GM12878 (cell line): ENCODE measurements around the gene PLXNB3. TPM values are rescaled to one million over a fixed set of nuclear protein-coding genes. Genes with fewer than 3 reads are reported as not detected.

Experiments
- ATAC-seq: fragments of 200-7000 bp; cut with Tn5 transposase; 3 replicates; pipeline ENCODE4 v1.9.1; 2020; ENCODE audit warnings: mild to moderate bottlenecking, moderate library complexity
- BruUV-seq: library from RNA; stranded (reverse); fragments of 400-500 nt; replicated peaks from 2 replicates; lab custom pipeline; 2021; lab: Mats Ljungman, UMichigan
- CTCF ChIA-PET: fragments of 300-600 bp; sonication (Branson Sonifier 250); formaldehyde crosslinking; extraction: SDS; loops from one replicate; lab custom pipeline; 2021; ENCODE audit warnings: inconsistent platforms; lab: Yijun Ruan, JAX
- POLR2A ChIA-PET: fragments of 350-600 bp; formaldehyde crosslinking; extraction: SDS; loops from one replicate; lab custom pipeline; 2021; ENCODE audit warnings: inconsistent platforms; lab: Charles Lee
- RAD21 ChIA-PET: fragments of 300-600 bp; sonication (Branson Sonifier 250); formaldehyde crosslinking; loops from one replicate; lab custom pipeline; 2023; ENCODE audit warnings: antibody characterized with exemption; ENCODE audit not compliant: unreplicated experiment; lab: Charles Lee
- SMC1A ChIA-PET: fragments of 300-600 bp; sonication (Branson Sonifier 250); formaldehyde crosslinking; loops from one replicate; lab custom pipeline; 2023; ENCODE audit not compliant: unreplicated experiment, uncharacterized antibody; lab: Charles Lee
- DNase-seq: peaks from one replicate; pipeline ENCODE4 v3.0.0-alpha.2; 2011; ENCODE audit warnings: low read depth, low spot score
- FAIRE-seq: peaks from 3 replicates; lab custom pipeline; 2011; peaks lifted over from hg19 to GRCh38; lab: Jason Lieb, UNC
- H2AFZ ChIP-seq: 2 replicates; pipeline ENCODE4 v1.6.0; 2011; ENCODE audit warnings: low read depth, low read length, control low read depth; ENCODE audit not compliant: control insufficient read depth
- H3K27ac ChIP-seq: 2 replicates; pipeline ENCODE4 v1.5.1; 2011; ENCODE audit warnings: control low read depth; ENCODE audit not compliant: control insufficient read depth, insufficient read depth
- H3K27me3 ChIP-seq, 2 experiments: replicated peaks in 1 of 2; 2 replicates each; pipeline versions ENCODE4 v1.6.0 to v1.6.1; 2011; ENCODE audit warnings: low read length in 1 of 2; ENCODE audit not compliant: control insufficient read depth in 2 of 2, insufficient read depth in 2 of 2
- H3K36me3 ChIP-seq, 2 experiments: 2 replicates each; pipeline ENCODE4 v1.5.1; 2011; ENCODE audit warnings: low read length in 1 of 2; ENCODE audit not compliant: control insufficient read depth in 2 of 2, insufficient read depth in 2 of 2
- H3K4me1 ChIP-seq: 2 replicates; pipeline ENCODE4 v1.6.1; 2011; ENCODE audit warnings: mild to moderate bottlenecking, low read length, moderate library complexity, mixed read lengths; ENCODE audit not compliant: control insufficient read depth, insufficient read depth
- H3K4me2 ChIP-seq: 2 replicates; pipeline ENCODE4 v1.6.0; 2011; ENCODE audit warnings: control low read depth; ENCODE audit not compliant: control insufficient read depth, insufficient read depth
- H3K4me3 ChIP-seq: fragments of 200-600 bp; sonication (generic); 2 replicates; pipeline ENCODE4 v1.5.1; 2016
- H3K79me2 ChIP-seq: 2 replicates; pipeline ENCODE4 v1.6.0; 2011; ENCODE audit warnings: low read length; ENCODE audit not compliant: control insufficient read depth, insufficient read depth
- H3K9ac ChIP-seq: 2 replicates; pipeline ENCODE4 v1.8.0; 2011; ENCODE audit warnings: low read length, control low read depth, mixed read lengths; ENCODE audit not compliant: control insufficient read depth, insufficient read depth
- H3K9me3 ChIP-seq: replicated peaks from 3 replicates; pipeline ENCODE4 v1.5.1; 2011; ENCODE audit warnings: mild to moderate bottlenecking, low read length; ENCODE audit not compliant: control insufficient read depth, insufficient read depth
- H4K20me1 ChIP-seq: 2 replicates; pipeline ENCODE4 v1.6.0; 2011; ENCODE audit not compliant: control insufficient read depth, insufficient read depth
- BACH1 ChIP-seq: fragments of 450-650 bp; IDR thresholded peaks from 2 replicates; pipeline ENCODE4 v1.6.1; 2017; ENCODE audit warnings: mild to moderate bottlenecking, borderline replicate concordance
- BCLAF1 ChIP-seq: fragments of 450-650 bp; IDR thresholded peaks from 2 replicates; pipeline ENCODE4 v1.6.1; 2017; ENCODE audit warnings: antibody characterized with exemption, mild to moderate bottlenecking, moderate library complexity
- BRCA1 ChIP-seq: IDR thresholded peaks from 2 replicates; pipeline ENCODE4 v1.6.1; 2011; ENCODE audit warnings: low read depth, low read length, improper control_type of control experiment
- CHD1 ChIP-seq: IDR thresholded peaks from 2 replicates; pipeline ENCODE4 v1.6.1; 2012; ENCODE audit warnings: low read depth, low read length, improper control_type of control experiment
- CHD4 ChIP-seq: fragments of 200-600 bp; sonication (generic); IDR thresholded peaks from 2 replicates; pipeline ENCODE4 v1.6.1; 2016; ENCODE audit warnings: mild to moderate bottlenecking
- ETV6 ChIP-seq, 2 experiments: fragments of 450-650 bp in 1 of 2; IDR thresholded peaks in 1 of 2; conservative IDR thresholded peaks in 1 of 2; 2 replicates each; pipeline ENCODE4 v1.6.1; 2014; ENCODE audit warnings: antibody characterized with exemption in 1 of 2, borderline replicate concordance in 1 of 2, low read depth in 1 of 2, mild to moderate bottlenecking in 1 of 2, moderate library complexity in 1 of 2
- FOXM1 ChIP-seq: IDR thresholded peaks from 2 replicates; pipeline ENCODE4 v1.6.1; 2012; ENCODE audit warnings: low read depth, mild to moderate bottlenecking, inconsistent platforms, low read length, moderate library complexity
- GABPA ChIP-seq: IDR thresholded peaks from 2 replicates; pipeline ENCODE4 v1.6.1; 2014; ENCODE audit warnings: antibody characterized with exemption, low read depth, mild to moderate bottlenecking, inconsistent platforms
- MEF2A ChIP-seq: IDR thresholded peaks from 2 replicates; pipeline ENCODE4 v1.6.1; 2011; ENCODE audit warnings: low read depth, mild to moderate bottlenecking, low read length, moderate library complexity; ENCODE audit not compliant: insufficient read depth
- RUNX3 ChIP-seq: IDR thresholded peaks from 2 replicates; pipeline ENCODE4 v1.6.1; 2012; ENCODE audit warnings: low read length, inconsistent platforms
- SMAD5 ChIP-seq: IDR thresholded peaks from 2 replicates; pipeline ENCODE4 v1.6.1; 2016; ENCODE audit warnings: antibody characterized with exemption, low read depth
- STAT1 ChIP-seq: fragments of 450-650 bp; conservative IDR thresholded peaks from 2 replicates; pipeline ENCODE4 v1.6.1; 2014; ENCODE audit warnings: antibody characterized with exemption, mild to moderate bottlenecking
- SUZ12 ChIP-seq: fragments of 200-600 bp; sonication (generic); IDR thresholded peaks from one replicate; pipeline ENCODE4 v1.6.1; 2018; ENCODE audit warnings: antibody characterized with exemption, mild to moderate bottlenecking; ENCODE audit not compliant: unreplicated experiment
- ZNF217 ChIP-seq: fragments of 450-650 bp; IDR thresholded peaks from 2 replicates; pipeline ENCODE4 v1.6.1; 2017; ENCODE audit warnings: antibody characterized with exemption, mild to moderate bottlenecking
- WGBS: methylation state at CpG from one replicate; pipeline ENCODE4 v1.1.6; 2016; ENCODE audit warnings: low lambda C conversion rate; ENCODE audit not compliant: insufficient replicate concordance, insufficient coverage; ENCODE audit errors: missing lambda C conversion rate; 5-methylcytosine and 5-hydroxymethylcytosine counted together
- in situ Hi-C: fragments of 300-500 bp; cut with MboI; formaldehyde crosslinking; loops from 9 replicates; pipeline ENCODE4 v1.14.3; 2018; ENCODE audit warnings: mixed read lengths
- intact Hi-C: fragments of 100-400 bp; cut with micrococcal nuclease; formaldehyde crosslinking; loops from one replicate; pipeline ENCODE4 v1.14.2; 2022; ENCODE audit not compliant: unreplicated experiment
- polyA plus RNA-seq, 11 experiments: library from polyadenylated mRNA; depleted of rRNA in 4 of 11; unstranded in 6 of 11; stranded (reverse) in 5 of 11; fragments of >200 nt; fragmentation: Nextera tagmentation in 4 of 11; fragmentation: Illumina TruSeq in 1 of 11; extraction: Ambion mirVana in 4 of 11; extraction: Trizol in 1 of 11; gene quantifications; 1 replicate in 1 of 11; 2 replicates in 10 of 11; pipeline versions ENCODE4 v1.2.1 to v1.2.3, GENCODE V29; 2011 to 2016; ENCODE audit warnings: inconsistent platforms in 2 of 11, missing spikeins in 2 of 11, low read depth in 1 of 11
- total RNA-seq, 4 experiments: library from RNA; depleted of rRNA in 3 of 4; stranded (reverse); fragments of >200 nt in 3 of 4; fragmentation: Illumina TruSeq in 1 of 4; extraction: Trizol in 1 of 4; gene quantifications; 2 replicates each; pipeline versions ENCODE4 v1.2.1 to v1.2.3, GENCODE V29; 2013 to 2021
- TF ChIP-seq, protein P1 (sequence below): fragments of 450-650 bp; IDR thresholded peaks from 2 replicates; pipeline ENCODE4 v1.6.1; 2017; ENCODE audit warnings: mild to moderate bottlenecking, moderate library complexity

Gene PLXNB3
- total and polyA plus RNA-seq, 10 of the 15 experiments (the other 5 are each of a cell fraction or from before 2014, with no cell fraction given), result 0.06 to 0.68 (median 0.19) TPM; not detected in 4

DNA sequence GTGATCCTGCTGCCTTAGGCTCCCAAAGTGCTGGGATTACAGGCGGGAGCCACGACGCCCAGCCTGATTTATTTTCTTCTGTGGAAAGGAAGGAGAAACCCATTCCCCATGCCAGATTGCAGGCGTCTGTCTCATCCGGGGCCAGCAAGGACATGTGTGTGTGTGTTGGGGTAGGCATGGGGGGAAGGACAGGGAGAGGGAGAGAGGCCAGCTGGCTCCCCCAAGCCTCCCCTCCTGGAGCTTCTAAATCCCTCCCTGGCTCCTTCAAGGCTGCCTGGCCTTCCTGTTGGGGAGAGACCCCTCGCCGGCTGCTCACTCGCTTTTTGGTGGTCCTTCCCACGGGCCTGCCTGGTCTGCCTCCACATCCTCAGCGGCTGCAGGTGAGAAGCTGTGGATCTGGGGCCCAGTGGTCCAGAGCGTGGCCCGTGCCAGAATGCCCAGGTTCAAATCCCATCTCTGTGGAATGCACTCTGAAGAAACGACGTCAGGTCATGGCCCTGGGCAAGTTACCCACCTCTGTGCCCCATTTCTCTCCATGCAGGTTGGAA, 1.3 kb upstream of the PLXNB3 start (continued):
- TF ChIP-seq, protein P1, sequence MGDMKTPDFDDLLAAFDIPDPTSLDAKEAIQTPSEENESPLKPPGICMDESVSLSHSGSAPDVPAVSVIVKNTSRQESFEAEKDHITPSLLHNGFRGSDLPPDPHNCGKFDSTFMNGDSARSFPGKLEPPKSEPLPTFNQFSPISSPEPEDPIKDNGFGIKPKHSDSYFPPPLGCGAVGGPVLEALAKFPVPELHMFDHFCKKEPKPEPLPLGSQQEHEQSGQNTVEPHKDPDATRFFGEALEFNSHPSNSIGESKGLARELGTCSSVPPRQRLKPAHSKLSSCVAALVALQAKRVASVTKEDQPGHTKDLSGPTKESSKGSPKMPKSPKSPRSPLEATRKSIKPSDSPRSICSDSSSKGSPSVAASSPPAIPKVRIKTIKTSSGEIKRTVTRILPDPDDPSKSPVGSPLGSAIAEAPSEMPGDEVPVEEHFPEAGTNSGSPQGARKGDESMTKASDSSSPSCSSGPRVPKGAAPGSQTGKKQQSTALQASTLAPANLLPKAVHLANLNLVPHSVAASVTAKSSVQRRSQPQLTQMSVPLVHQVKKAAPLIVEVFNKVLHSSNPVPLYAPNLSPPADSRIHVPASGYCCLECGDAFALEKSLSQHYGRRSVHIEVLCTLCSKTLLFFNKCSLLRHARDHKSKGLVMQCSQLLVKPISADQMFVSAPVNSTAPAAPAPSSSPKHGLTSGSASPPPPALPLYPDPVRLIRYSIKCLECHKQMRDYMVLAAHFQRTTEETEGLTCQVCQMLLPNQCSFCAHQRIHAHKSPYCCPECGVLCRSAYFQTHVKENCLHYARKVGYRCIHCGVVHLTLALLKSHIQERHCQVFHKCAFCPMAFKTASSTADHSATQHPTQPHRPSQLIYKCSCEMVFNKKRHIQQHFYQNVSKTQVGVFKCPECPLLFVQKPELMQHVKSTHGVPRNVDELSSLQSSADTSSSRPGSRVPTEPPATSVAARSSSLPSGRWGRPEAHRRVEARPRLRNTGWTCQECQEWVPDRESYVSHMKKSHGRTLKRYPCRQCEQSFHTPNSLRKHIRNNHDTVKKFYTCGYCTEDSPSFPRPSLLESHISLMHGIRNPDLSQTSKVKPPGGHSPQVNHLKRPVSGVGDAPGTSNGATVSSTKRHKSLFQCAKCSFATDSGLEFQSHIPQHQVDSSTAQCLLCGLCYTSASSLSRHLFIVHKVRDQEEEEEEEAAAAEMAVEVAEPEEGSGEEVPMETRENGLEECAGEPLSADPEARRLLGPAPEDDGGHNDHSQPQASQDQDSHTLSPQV, result no peak
- no peak for TF ChIP-seq MEF2A

GRCh38 chrX:153763298-153763932, 634 bp upstream of the PLXNB3 start:
- no peak overlapping the region for H3K4me2 ChIP-seq
- ChIA-PET POLR2A (no interaction called here), CTCF (interaction anchor here (0.6 to 2.3 kb wide), 9 partner anchors 10 to 205 kb away, joined by 3 to 26 read pairs (median 4); partner anchors contain the start of gene SLC6A8), RAD21 (no interaction called here), SMC1A (no interaction called here)
- DNase-seq (no peak), ATAC-seq (no peak), FAIRE-seq (no peak)
- H3K4me3 ChIP-seq, result no peak overlapping the region
- in situ Hi-C loops (loop anchor here (5.0 kb wide), 1 partner anchor 199 kb away; no protein-coding TSS in a partner anchor), intact Hi-C loops (loop anchor here (5.0 kb wide), 1 partner anchor 289 kb away; no protein-coding TSS in a partner anchor)
- BruUV-seq, result no TSS peak
- no peak overlapping the region for H3K27ac ChIP-seq
- H3K9me3 ChIP-seq, result no peaks in the 10 kb centered on the region
- 49% methylated on average over 18 of the region's 18 CpGs for WGBS
- H3K79me2 ChIP-seq, result no peaks in the 10 kb centered on the region
- H3K9ac ChIP-seq, result no peak overlapping the region
- H3K27me3 ChIP-seq, result no peaks in the 10 kb centered on the region
- no peaks in the 10 kb centered on the region for H3K4me1 ChIP-seq
- H4K20me1 ChIP-seq, result no peaks in the 10 kb centered on the region
- H3K36me3 ChIP-seq, result no peaks in the 10 kb centered on the region
- H2AFZ ChIP-seq, result no peak overlapping the region
- TF ChIP-seq SMAD5 (no peak), CHD4 (no peak), STAT1 (no peak), BACH1 (no peak), RUNX3 (no peak), BRCA1 (no peak), ETV6 (conservative IDR thresholded peaks at IDR 0.05 in 1 of 2, IDR thresholded peaks at IDR 0.05 in 1 of 2; ENCODE audit: borderline replicate concordance in 1 of 2, low read depth in 1 of 2) (no peak), SUZ12 (no peak), GABPA (no peak), CHD1 (no peak), BCLAF1 (no peak), ZNF217 (no peak), FOXM1 (no peak)
